Panc1 (cell line): Measurements from ENCODE around the gene KCNQ2. TPM values are rescaled to one million over a fixed set of nuclear protein-coding genes. Genes with fewer than 3 reads are reported as not detected.

Experiments
- ATAC-seq: fragments of 200-7000 bp; cut with Tn5 transposase; 2 replicates; pipeline ENCODE4 v1.9.1; 2020; ENCODE audit warnings: mild to moderate bottlenecking, moderate library complexity
- BruUV-seq: library from RNA; stranded (reverse); fragments of 400-500 nt; replicated peaks from 2 replicates; lab custom pipeline; 2021; lab: Mats Ljungman, UMichigan
- CTCF ChIA-PET: fragments of 300-600 bp; sonication (Branson Sonifier 250); formaldehyde crosslinking; loops from one replicate; lab custom pipeline; 2022; ENCODE audit warnings: antibody characterized with exemption; lab: Charles Lee
- POLR2A ChIA-PET: fragments of 300-600 bp; sonication (Branson Sonifier 250); formaldehyde crosslinking; loops from one replicate; lab custom pipeline; 2022; ENCODE audit warnings: antibody characterized with exemption; lab: Charles Lee
- DNase-seq: peaks from one replicate; pipeline ENCODE4 v3.0.0-alpha.2; 2010; ENCODE audit warnings: low read depth, low spot score
- H3K27ac ChIP-seq: 2 replicates; pipeline ENCODE4 v1.5.1; 2011; ENCODE audit warnings: mild to moderate bottlenecking, low read length, inconsistent platforms
- H3K27me3 ChIP-seq: fragments of 200-500 bp; sonication (Bioruptor generic); 2 replicates; pipeline ENCODE4 v1.6.0; 2014; ENCODE audit warnings: low read length, inconsistent platforms; ENCODE audit not compliant: control insufficient read depth, insufficient read depth
- H3K36me3 ChIP-seq: fragments of 200-500 bp; sonication (Bioruptor generic); 2 replicates; pipeline ENCODE4 v1.5.1; 2014; ENCODE audit warnings: inconsistent platforms, mild to moderate bottlenecking, low read length, moderate library complexity; ENCODE audit not compliant: control insufficient read depth, insufficient read depth
- H3K4me1 ChIP-seq: 2 replicates; pipeline ENCODE4 v1.5.1; 2011; ENCODE audit warnings: inconsistent platforms, mild to moderate bottlenecking, low read length, moderate library complexity; ENCODE audit not compliant: control insufficient read depth, insufficient read depth
- H3K4me3 ChIP-seq, 2 experiments: 2 replicates each; pipeline ENCODE4 v1.5.1; 2011 to 2012; ENCODE audit warnings: low read depth in 2 of 2, low read length in 2 of 2, mild to moderate bottlenecking in 2 of 2, inconsistent platforms in 1 of 2, moderate library complexity in 1 of 2
- H3K9me3 ChIP-seq: fragments of 200-500 bp; sonication (Bioruptor generic); 2 replicates; pipeline ENCODE4 v1.5.1; 2014; ENCODE audit warnings: low read depth, mild to moderate bottlenecking, inconsistent platforms, low read length, moderate library complexity; ENCODE audit not compliant: control insufficient read depth, insufficient read depth
- CTCF ChIP-seq: fragments of 450-650 bp; IDR thresholded peaks from 2 replicates; pipeline ENCODE4 v1.5.1; 2017; ENCODE audit warnings: mild to moderate bottlenecking
- POLR2AphosphoS5 ChIP-seq: IDR thresholded peaks from 2 replicates; pipeline ENCODE4 v1.6.1; 2012; ENCODE audit warnings: mild to moderate bottlenecking, low read depth, low read length, moderate library complexity
- REST ChIP-seq, 2 experiments: IDR thresholded peaks; 2 replicates each; pipeline ENCODE4 v1.6.1; 2011 to 2012; ENCODE audit warnings: low read depth in 2 of 2, control low read depth in 1 of 2, low read length in 1 of 2, mild to moderate bottlenecking in 1 of 2, moderate library complexity in 1 of 2; ENCODE audit not compliant: insufficient read depth in 1 of 2
- SIN3A ChIP-seq: IDR thresholded peaks from 2 replicates; pipeline ENCODE4 v1.6.1; 2012; ENCODE audit warnings: low read depth, mild to moderate bottlenecking, low read length, moderate library complexity, borderline replicate concordance; ENCODE audit not compliant: insufficient read depth
- TCF7L2 ChIP-seq: IDR thresholded peaks from 2 replicates; pipeline ENCODE4 v1.6.1; 2011; ENCODE audit warnings: mild to moderate bottlenecking, low read depth, low read length, inconsistent platforms
- in situ Hi-C: cut with HindIII; loops from 2 replicates; pipeline ENCODE4 v1.10.0; 2016; ENCODE audit warnings: low sequenced_read_pairs, low pct_unique_long_range_greater_than_20kb
- intact Hi-C: fragments of 100-400 bp; cut with micrococcal nuclease; formaldehyde crosslinking; loops from one replicate; pipeline ENCODE4 v1.10.0; 2022; ENCODE audit not compliant: unreplicated experiment
- total RNA-seq: library from RNA; stranded (reverse); gene quantifications from one replicate; pipeline ENCODE4 v1.2.1, GENCODE V29; 2021; ENCODE audit not compliant: unreplicated experiment

Gene KCNQ2
- total RNA-seq, 1 experiment from 2014 or later: 19.4 TPM

- Histone ChIP-seq H3K27ac (no peak overlapping the region), H3K4me3 (no peak overlapping the region), H3K9me3 (no peaks in the 10 kb centered on the region), H3K27me3 (no peaks in the 10 kb centered on the region), H3K36me3 (no peaks in the 10 kb centered on the region), H3K4me1 (no peaks in the 10 kb centered on the region)
- no peak for TF ChIP-seq SIN3A
- no peak for TF ChIP-seq POLR2AphosphoS5
- no peak for TF ChIP-seq TCF7L2
- TF ChIP-seq CTCF: no peak
- TF ChIP-seq REST (IDR thresholded peaks at IDR 0.05; ENCODE audit: insufficient read depth in 1 of 2, low read depth in 2 of 2, low read length in 1 of 2): no peak
- POLR2A ChIA-PET: no interaction called here
- no TSS peak for BruUV-seq
- CTCF ChIA-PET: interaction anchor here (0.9 kb wide), 2 partner anchors 11 to 61 kb away, joined by 3 read pairs; no protein-coding TSS in a partner anchor
- ATAC-seq (no peak), DNase-seq (no peak)
- in situ Hi-C loops: no loop called here
- intact Hi-C loops: no loop called here
Measured at GRCh38 chr20:63369724-63370617, 102.5 kb downstream of the KCNQ2 start.

GRCh38 chr20:63369024-63369530, 103.4 kb downstream of the KCNQ2 start:
- H3K4me3 ChIP-seq: no peak overlapping the region
- no peaks in the 10 kb centered on the region for H3K9me3 ChIP-seq
- H3K27me3 ChIP-seq: no peaks in the 10 kb centered on the region
- no peaks in the 10 kb centered on the region for H3K36me3 ChIP-seq
- in situ Hi-C loops (no loop called here), intact Hi-C loops (no loop called here)
- TF ChIP-seq TCF7L2: no peak
- TF ChIP-seq REST (IDR thresholded peaks at IDR 0.05; ENCODE audit: insufficient read depth in 1 of 2, low read depth in 2 of 2, low read length in 1 of 2): no peak
- TF ChIP-seq CTCF: no peak
- no peak for TF ChIP-seq SIN3A
- no peak for TF ChIP-seq POLR2AphosphoS5
- ATAC-seq (no peak), DNase-seq (no peak)
- H3K27ac ChIP-seq: no peak overlapping the region
- CTCF ChIA-PET: no interaction called here
- BruUV-seq: no TSS peak
- H3K4me1 ChIP-seq: no peaks in the 10 kb centered on the region
- POLR2A ChIA-PET: no interaction called here
